ENCODE results near the gene SIL1. TPM values are rescaled to one million over a fixed set of nuclear protein-coding genes. Genes with fewer than 3 reads are reported as not detected.
"Not testable (repeated sequence)": the region's sequence is repeated elsewhere in the genome, so short reads cannot be mapped to it uniquely, and the experiment has no call there.

Gene SIL1
- polyA plus RNA-seq, 1 experiment = 64.6 TPM

DNA sequence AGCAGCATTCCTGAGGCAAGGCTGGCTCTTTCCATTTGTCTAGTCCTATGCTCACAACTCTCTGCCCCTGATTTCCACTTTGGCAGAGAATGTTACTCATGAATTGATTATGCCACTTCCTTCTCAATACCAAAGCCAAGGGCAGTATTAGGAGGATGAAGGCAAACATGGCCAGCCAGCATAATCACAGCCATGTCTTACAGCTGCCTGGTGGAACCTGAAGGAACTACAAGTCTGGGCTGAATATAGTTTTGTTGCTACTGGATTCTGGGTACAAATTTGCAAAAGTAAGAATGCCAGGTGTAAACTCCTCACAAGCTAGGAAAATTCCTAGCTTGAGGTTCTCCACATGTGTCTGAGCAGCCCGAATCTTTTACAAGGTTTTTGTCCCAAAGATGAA, 4.2 kb downstream of the SIL1 start:
- ChIA-PET CTCF (interaction anchor here (0.5 to 1.3 kb wide), 2 partner anchors 9 to 27 kb away, joined by 4 read pairs; no protein-coding TSS in a partner anchor), POLR2A (no interaction called here)
- Histone ChIP-seq H3K9me3 (ENCODE audit: control insufficient read depth, insufficient read depth, low read length) (no peaks in the 10 kb centered on the region), H3K4me3 (ENCODE audit: low read depth, low read length) (no peak overlapping the region), H3K27ac (ENCODE audit: low read depth, low read length) (no peak overlapping the region), H3K27me3 (ENCODE audit: control insufficient read depth, insufficient read depth, low read length) (no peaks in the 10 kb centered on the region)
- TF ChIP-seq, protein P1, sequence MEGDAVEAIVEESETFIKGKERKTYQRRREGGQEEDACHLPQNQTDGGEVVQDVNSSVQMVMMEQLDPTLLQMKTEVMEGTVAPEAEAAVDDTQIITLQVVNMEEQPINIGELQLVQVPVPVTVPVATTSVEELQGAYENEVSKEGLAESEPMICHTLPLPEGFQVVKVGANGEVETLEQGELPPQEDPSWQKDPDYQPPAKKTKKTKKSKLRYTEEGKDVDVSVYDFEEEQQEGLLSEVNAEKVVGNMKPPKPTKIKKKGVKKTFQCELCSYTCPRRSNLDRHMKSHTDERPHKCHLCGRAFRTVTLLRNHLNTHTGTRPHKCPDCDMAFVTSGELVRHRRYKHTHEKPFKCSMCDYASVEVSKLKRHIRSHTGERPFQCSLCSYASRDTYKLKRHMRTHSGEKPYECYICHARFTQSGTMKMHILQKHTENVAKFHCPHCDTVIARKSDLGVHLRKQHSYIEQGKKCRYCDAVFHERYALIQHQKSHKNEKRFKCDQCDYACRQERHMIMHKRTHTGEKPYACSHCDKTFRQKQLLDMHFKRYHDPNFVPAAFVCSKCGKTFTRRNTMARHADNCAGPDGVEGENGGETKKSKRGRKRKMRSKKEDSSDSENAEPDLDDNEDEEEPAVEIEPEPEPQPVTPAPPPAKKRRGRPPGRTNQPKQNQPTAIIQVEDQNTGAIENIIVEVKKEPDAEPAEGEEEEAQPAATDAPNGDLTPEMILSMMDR (IDR thresholded peaks at IDR 0.05; ENCODE audit: low read depth, low read length) = peak; percentile 30; the same call in 1 of the 2 replicates
- DNase-seq (ENCODE audit: low read depth, low spot score) = no peak

DNA sequence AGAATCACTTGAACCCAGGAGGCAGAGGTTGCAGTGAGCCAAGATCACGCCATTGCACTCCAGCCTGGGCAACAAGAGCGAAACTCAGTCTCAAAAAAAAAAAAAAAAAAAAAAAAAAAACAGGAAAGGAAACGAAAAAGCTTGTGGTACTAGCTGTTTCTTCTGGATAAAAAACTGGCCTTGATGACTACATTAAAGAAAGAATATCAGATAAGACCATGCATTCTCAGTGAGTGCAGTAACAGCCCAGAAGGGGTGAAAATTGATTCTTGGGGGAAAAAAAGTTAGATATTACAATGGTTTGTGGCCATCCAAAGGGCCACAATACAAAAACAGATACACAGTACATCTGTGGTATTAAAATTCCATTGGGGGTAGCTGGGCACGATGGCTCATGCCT, 5.3 kb downstream of the SIL1 start:
- H3K9me3 ChIP-seq (ENCODE audit: control insufficient read depth, insufficient read depth, low read length); H3K27me3 ChIP-seq (ENCODE audit: control insufficient read depth, insufficient read depth, low read length); DNase-seq (ENCODE audit: low read depth, low spot score); H3K27ac ChIP-seq (ENCODE audit: low read depth, low read length); H3K4me3 ChIP-seq (ENCODE audit: low read depth, low read length); POLR2A ChIA-PET: not testable (repeated sequence)
- CTCF ChIA-PET = interaction anchor here (0.9 kb wide), 1 partner anchor 13 kb away, joined by 3 read pairs; no protein-coding TSS in a partner anchor

DNA sequence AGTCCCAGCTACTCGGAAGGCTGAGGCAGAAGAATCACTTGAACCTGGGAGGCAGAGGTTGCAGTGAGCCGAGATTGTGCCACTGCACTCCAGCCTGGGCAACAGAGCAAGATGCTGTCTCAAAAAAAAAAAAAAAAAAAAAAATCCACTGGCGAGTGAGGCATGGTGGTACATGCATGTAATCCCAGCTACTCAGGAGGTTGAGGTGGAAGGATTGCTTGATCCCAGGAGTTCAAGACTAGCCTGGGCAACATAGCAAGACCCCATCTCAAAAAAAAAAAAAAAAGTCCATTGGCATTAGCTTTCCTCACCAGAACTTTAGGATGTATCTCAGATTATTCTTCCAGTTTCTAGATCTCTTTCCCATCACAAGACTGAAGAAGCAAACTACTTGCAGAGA, 6.2 kb downstream of the SIL1 start:
- not testable (repeated sequence) for H3K4me3 ChIP-seq (ENCODE audit: low read depth, low read length); H3K9me3 ChIP-seq (ENCODE audit: control insufficient read depth, insufficient read depth, low read length); DNase-seq (ENCODE audit: low read depth, low spot score); H3K27ac ChIP-seq (ENCODE audit: low read depth, low read length); H3K27me3 ChIP-seq (ENCODE audit: control insufficient read depth, insufficient read depth, low read length)
- CTCF ChIA-PET = interaction anchor here (0.9 kb wide), 1 partner anchor 12 kb away, joined by 3 read pairs; no protein-coding TSS in a partner anchor
- POLR2A ChIA-PET = interaction anchor here (0.7 kb wide), 1 partner anchor 51 kb away, joined by 8 read pairs; no protein-coding TSS in a partner anchor

DNA sequence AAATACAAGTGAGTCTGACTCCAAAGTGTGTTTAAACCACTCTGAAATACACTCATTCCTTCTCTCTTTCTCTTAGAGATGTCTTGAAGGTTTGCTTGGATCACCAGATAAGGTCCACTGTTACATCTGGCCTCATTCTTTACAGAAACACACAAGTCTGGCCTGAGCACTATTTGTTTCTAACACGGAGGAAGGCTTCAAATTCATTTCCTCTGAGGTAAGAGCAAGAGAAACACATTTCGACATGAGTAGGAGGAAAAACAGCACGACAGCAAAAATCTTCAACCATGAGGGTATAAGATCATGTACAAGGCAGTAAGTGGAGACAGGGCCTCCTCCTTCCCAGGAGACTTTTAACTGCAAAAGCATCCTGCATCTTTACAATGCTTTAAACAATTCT, 8.0 kb downstream of the SIL1 start:
- ChIA-PET CTCF (interaction anchor here (0.7 kb wide), 1 partner anchor 24 kb away, joined by 3 read pairs; no protein-coding TSS in a partner anchor), POLR2A (no interaction called here)
- Histone ChIP-seq H3K4me3 (ENCODE audit: low read depth, low read length) (no peak overlapping the region), H3K27ac (ENCODE audit: low read depth, low read length) (peak overlapping the region; percentile 92), H3K27me3 (ENCODE audit: control insufficient read depth, insufficient read depth, low read length) (no peaks in the 10 kb centered on the region), H3K9me3 (ENCODE audit: control insufficient read depth, insufficient read depth, low read length) (no peaks in the 10 kb centered on the region)
- TF ChIP-seq, protein P1 (IDR thresholded peaks at IDR 0.05; ENCODE audit: low read depth, low read length) = no peak
- DNase-seq (ENCODE audit: low read depth, low spot score) = peak; percentile 81

DNA sequence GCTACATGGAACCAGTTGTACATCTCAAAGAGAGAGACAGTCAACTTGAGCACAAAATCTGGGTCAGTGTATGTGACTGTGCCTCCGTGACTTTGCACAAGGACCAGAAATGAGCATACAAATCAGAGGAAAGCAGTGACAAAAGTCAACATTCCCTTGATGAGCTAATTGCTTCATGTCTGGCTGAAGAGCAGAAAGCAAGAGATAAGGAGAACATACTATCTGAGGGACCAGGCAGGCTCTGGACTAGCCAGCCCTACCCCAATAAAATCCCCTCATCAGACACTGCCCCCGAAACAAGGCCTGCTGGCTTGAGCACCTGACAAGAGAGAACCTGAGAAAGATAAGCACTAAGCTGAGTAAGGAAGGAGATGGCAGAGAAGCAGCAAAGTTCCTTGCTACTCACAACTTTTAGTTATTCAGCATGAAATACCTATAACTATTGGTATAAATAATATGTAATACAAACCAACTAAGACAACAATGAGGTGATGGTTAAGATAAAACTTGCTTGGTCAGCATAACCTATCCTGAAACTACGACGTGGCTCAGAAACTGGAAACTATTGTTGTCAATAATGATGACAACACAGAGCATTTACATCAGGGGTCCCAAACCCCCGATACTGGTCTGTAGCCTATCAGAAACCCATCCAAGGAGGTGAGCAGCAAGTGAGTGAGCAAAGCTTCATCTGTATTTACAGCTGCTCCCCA, 9.5 kb downstream of the SIL1 start:
- TF ChIP-seq, protein P1 (IDR thresholded peaks at IDR 0.05; ENCODE audit: low read depth, low read length) = no peak
- Histone ChIP-seq H3K4me3 (ENCODE audit: low read depth, low read length) (no peak overlapping the region), H3K27ac (ENCODE audit: low read depth, low read length) (no peak overlapping the region), H3K9me3 (ENCODE audit: control insufficient read depth, insufficient read depth, low read length) (no peaks in the 10 kb centered on the region), H3K27me3 (ENCODE audit: control insufficient read depth, insufficient read depth, low read length) (no peaks in the 10 kb centered on the region)
- CTCF ChIA-PET = no interaction called here
- POLR2A ChIA-PET = no interaction called here
- DNase-seq (ENCODE audit: low read depth, low spot score) = no peak

DNA sequence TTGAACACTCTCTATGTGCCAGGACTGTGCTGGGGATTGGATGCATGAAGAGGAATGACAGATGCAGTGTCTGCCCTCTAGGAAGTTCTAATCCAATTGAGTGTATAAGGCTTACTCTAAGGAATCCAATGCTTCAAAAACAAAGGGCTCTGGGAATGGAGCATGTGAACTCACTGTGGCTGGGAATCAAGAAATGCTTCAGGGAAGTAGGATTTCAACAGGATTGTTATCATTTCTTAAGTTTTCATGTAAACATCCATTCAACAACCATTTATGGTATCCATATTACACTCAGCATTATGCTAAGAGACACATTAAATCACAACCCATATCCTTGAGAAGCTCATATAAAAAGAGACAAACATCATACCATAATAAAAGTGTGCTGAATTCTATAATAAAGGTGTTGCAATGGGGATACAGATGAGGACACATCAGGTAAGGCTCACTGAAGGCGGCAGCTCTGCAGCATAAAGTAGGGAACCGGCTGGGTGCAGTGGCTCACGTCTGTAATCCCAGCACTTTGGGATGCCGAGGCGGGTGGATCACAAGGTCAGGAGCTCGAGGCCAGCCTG, 11.3 kb downstream of the SIL1 start:
- POLR2A ChIA-PET = interaction anchor here (0.6 to 1.9 kb wide), 4 partner anchors 10 to 411 kb away, joined by 3 to 8 read pairs (median 4); partner anchors contain the start of gene SIL1
- no peaks in the 10 kb centered on the region for H3K9me3 ChIP-seq (ENCODE audit: control insufficient read depth, insufficient read depth, low read length)
- H3K27me3 ChIP-seq (ENCODE audit: control insufficient read depth, insufficient read depth, low read length) = no peaks in the 10 kb centered on the region
- DNase-seq (ENCODE audit: low read depth, low spot score) = peak; percentile 68
- CTCF ChIA-PET = interaction anchor here (0.7 to 1.9 kb wide), 2 partner anchors 13 to 17 kb away, joined by 3 read pairs; no protein-coding TSS in a partner anchor
- TF ChIP-seq, protein P1 (IDR thresholded peaks at IDR 0.05; ENCODE audit: low read depth, low read length) = no peak
- no peak overlapping the region for H3K4me3 ChIP-seq (ENCODE audit: low read depth, low read length)
- H3K27ac ChIP-seq (ENCODE audit: low read depth, low read length) = peak overlapping the region; percentile 82
